HG02678 (cell line): Measurements from ENCODE around the gene NPHP3.
"Not testable (repeated sequence)": the region's sequence is repeated elsewhere in the genome, so short reads cannot be mapped to it uniquely, and the experiment has no call there.

Source experiments
- ATAC-seq: cut with Tn5 transposase; IDR thresholded peaks from one replicate; pipeline ENCODE4 v1.9.1; 2021; ENCODE audit warnings: mild to moderate bottlenecking, moderate library complexity; ENCODE audit not compliant: unreplicated experiment

NPHP3 gene, protein sequence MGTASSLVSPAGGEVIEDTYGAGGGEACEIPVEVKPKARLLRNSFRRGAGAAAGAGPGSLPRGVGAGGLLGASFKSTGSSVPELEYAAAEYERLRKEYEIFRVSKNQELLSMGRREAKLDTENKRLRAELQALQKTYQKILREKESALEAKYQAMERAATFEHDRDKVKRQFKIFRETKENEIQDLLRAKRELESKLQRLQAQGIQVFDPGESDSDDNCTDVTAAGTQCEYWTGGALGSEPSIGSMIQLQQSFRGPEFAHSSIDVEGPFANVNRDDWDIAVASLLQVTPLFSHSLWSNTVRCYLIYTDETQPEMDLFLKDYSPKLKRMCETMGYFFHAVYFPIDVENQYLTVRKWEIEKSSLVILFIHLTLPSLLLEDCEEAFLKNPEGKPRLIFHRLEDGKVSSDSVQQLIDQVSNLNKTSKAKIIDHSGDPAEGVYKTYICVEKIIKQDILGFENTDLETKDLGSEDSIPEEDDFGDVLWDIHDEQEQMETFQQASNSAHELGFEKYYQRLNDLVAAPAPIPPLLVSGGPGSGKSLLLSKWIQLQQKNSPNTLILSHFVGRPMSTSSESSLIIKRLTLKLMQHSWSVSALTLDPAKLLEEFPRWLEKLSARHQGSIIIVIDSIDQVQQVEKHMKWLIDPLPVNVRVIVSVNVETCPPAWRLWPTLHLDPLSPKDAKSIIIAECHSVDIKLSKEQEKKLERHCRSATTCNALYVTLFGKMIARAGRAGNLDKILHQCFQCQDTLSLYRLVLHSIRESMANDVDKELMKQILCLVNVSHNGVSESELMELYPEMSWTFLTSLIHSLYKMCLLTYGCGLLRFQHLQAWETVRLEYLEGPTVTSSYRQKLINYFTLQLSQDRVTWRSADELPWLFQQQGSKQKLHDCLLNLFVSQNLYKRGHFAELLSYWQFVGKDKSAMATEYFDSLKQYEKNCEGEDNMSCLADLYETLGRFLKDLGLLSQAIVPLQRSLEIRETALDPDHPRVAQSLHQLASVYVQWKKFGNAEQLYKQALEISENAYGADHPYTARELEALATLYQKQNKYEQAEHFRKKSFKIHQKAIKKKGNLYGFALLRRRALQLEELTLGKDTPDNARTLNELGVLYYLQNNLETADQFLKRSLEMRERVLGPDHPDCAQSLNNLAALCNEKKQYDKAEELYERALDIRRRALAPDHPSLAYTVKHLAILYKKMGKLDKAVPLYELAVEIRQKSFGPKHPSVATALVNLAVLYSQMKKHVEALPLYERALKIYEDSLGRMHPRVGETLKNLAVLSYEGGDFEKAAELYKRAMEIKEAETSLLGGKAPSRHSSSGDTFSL (N-terminal part only)

DNA sequence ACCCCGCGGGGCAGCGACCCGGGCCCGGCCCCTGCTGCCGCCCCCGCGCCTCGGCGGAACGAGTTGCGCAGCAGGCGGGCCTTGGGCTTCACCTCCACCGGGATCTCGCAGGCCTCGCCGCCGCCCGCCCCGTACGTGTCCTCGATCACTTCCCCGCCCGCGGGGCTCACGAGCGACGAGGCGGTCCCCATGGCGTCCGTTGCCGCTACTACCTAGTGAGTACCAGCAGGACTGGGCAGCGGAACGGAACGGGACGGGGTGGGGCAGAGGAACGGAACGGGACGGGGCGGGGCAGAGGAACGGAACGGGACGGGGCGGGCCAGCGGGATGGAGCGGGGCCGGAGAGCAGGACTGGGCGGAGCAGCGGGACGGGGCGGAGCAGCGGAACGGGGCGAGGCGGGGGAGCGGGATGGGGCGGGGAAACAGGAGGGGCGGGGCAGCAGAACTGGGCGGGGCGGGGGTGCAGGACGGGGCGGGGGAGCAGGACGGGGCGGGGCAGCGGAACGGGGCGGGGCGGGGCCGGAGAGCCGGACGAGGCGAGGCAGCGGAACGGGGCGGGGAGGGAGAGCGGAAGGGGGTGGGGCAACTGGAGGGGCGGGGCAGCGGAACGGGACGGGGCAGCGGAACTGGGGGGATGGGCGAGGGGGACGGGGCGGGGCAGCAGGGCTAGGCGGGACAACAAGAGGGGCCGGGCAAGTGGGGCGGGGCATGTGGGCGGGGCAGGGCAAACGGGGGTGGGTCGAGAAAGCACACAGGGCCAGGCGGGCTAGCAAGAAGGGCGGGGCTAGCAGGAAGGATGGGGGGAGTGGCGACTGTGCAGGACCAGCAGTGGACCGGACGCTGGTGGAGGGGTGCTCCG is at the start of gene NPHP3:
NPHP3 (minus strand) TSS at position 245 of the 859 bp plus-strand sequence; CDS start at position 191, 54 bp downstream.
- ATAC-seq, result peak; percentile 81

DNA sequence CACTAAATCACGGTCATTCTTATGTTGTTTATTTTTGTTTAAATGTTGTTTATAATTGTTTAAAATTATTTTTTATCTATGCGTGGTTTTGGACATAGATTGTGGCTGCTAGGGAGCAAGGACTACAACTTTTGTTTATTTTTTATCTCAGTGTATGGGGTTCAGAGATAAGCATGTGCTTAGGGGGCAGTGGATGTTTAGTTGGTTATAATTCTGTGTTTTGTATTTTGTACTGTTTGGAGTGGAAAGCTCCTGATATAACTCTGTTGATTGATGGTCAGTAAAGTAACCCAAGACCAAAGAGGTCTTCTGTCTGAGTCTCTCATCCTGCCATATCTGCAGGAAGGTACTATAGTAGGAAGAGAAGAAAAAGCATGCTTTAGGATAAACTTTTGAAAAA is 36.5 kb upstream of the NPHP3 start:
- no peak for ATAC-seq

DNA sequence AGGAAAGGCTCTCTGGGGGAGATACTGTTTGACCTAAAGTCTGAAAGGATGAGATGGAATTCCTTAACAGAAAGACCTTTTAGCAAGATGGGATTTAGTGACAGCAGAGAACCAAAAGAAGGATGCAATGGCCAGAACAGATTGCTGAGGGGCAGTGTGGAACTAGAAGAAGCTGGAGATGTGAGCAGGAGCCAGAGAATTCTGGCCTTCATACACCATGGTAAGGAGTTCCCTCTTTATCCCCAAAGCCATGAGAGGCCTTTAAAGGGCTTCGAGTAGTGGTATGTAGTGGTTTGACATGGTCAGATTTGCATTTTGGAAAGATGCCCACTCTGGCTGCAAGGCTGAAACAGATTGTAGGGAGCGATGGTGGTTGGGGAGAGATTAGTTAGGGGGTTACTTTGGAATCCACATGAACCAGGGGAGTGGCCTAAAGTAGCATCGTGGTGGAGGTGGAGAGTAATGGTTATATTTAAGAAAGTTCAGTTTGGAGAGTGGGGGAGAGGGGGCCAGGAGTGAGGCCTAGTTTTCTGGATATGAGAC is 34.0 kb upstream of the NPHP3 start:
- ATAC-seq, result no peak

DNA sequence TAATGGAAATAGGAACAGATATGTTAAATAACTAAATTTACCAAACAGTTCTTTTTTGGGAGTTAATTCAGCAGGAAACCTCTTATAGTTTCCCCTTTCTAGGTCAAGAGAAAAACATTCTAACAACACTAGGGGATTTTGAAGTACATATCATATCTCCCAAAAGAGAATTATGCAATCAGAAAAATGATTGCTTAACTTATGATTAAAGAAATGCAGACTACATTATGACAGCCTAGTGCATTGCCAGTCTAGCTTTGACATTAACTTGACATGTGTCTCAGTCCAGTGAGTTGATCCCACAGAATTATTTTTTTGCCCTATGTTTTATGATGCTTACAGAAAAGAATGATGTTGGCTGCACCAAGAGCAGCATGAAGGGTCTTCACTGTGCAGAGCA is 31.7 kb upstream of the NPHP3 start:
- no peak for ATAC-seq

DNA sequence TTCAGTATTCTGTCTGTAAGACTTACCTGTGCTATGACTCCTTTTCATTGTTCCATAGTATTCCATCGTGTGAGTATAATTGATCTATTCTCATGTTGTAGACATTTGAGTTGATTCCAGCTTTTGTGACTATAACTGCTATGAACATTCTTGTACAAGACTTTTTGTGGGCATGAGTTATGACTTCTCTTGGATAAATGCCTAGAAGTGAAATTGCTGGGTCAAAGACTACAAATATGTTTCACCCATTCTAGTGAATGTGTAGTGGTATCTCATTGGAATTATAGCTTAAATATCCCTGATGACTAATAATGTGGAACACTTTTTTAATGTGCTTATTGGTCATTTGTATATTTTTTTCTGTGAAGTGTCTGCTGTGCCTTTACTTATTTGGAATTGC is 27.6 kb upstream of the NPHP3 start:
- no peak for ATAC-seq

DNA sequence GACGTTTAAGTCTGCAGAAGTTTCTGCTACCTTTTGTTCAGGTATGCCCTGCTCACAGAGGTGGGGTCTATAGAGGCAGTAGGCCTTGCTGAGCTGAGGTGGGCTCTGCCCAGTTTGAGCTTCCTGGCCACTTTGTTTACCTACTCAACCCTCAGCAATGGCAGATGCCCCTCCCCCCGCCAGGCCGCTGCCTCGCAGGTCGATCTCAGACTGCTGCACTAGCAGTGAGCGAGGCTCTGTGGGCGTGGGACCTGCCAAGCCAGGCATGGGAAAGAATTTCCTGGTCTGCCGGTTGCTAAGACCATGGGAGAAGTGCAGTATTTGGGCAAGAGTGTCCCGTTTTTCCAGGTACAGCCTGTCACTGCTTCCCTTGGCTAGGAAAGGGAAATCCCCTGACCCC is 24.5 kb upstream of the NPHP3 start:
- ATAC-seq, result not testable (repeated sequence)

DNA sequence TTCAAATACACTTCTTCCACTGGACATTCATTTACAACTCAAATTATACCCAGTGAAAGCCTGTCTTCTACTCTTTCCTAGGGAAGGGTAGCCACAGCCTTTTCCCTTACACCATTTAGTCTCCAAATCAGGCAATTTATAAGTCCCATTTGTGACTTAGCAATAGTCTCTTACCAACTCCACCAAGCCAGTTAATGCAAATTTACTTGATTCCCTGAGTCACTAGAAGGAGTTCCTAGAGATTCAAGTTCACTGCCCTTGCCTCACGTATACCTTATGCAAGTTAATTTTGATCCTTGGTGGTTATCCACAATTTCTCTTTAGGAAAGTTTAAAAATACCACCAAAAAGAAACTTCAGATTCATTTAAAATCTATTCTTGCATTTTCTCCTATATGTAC is 16.1 kb upstream of the NPHP3 start:
- no peak for ATAC-seq

DNA sequence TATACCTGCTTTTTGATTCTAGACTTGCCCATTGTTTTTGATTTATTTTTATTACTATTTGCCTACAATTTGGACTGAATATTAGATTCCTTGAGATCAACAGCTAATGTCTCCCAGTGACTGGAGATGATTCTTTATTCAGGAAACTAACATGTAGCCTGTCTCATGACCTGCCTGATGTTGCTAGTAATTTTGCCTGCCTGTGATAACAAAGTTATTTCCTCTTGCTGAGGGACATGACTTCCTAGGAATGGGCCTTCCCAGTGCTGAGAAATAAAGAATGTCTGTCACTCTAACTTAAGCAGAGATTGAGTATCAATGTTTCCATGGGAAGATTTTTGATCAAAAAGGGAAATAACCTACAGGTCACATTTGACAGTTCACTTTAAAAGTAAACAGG is 13.4 kb upstream of the NPHP3 start:
- no peak for ATAC-seq

DNA sequence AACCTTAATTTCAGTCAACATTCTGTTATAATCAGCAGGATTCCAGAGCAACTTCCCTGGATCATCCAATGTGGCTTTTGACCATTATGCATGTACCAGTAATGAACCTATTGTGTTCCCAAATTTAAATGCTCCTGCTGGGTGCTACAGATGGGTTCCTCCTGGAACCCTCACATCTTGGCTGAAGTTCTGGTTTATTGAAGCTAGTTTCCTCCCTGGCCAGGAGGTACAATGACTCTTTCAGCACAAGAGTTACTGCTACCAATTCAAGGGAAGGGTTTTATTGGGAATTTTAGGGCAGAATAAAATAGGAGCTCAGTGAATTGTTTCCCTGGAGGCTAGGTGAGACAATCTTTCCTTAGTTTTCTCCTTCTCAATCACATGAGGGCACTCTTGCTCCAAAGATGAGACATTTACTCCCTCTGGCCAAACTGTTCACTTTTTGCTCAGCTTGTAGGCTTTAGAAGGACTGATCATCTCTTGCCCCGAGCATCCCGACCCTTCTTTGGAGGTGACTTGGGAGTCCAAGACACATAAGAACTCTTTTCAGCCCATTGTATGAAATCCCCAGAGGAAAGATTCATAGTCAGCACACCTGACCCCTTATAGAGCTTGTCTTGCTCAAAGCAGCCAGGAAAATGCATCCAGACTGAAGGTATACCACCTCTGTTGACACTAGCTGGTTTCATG is 8.8 kb upstream of the NPHP3 start:
- ATAC-seq, result no peak

DNA sequence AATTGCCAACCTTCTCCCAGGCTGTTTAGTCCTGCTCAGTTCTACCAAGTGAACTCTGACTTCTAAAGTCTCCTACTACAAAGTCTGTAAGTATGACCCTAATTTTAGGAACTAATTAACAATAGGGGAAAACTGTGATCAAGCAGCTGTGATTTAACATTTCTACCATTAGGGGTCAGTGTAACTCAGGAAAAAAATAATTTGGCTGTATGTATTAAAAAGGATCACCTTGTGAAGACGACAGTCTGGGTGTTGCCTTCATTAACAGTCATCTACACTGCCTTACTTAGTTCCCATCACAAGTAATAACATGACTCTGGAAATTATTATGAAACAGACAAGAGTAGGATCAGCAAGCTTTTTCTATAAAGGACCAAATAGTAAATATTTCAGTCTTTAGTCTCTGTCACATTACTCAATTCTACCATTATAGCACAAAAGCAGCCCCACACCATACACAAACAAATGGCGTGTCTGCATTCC is 4.2 kb upstream of the NPHP3 start:
- no peak for ATAC-seq

DNA sequence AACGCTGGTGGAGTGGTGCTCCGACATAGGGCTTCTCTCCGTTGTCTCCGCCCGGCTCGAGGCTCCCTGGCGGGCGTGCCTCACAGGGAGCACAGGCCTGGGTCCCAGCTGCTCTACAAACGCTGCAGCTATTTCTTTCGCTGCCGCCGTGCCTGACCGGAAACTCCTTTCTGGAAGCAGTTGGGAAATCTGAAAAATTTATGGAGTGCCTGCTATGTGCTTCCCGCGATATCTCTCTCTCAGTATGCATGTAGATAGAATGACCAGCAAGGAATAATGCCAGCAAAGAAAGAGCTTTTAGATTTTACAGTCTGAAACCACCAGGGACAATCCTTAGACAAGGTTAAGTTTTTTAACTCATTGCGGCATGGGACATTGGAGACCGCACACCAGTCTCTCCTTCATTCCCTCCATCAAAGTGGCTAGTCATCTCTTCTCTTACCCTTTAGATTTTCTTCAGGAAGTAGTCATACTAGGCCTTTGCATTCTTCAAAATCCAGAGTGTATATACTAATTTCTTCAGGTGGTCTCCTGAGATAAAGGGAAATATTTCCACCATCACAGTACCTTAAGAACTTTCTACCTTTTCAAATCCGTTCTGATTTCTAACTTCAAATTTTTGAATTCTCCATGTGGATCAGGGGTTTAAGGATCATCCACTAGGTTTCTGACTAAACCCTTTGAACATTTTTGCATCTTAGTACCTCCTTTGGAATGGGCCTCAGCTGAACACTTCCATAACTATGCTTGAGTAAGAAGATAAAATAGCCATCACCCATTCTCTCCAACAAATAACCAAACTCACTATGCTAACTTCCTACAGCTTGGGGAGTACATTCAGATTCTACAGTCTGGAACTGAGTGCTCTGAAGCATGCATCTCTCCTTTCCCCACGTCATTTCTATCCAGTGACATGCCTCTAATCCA is 1.1 kb upstream of the NPHP3 start:
- ATAC-seq, result no peak

DNA sequence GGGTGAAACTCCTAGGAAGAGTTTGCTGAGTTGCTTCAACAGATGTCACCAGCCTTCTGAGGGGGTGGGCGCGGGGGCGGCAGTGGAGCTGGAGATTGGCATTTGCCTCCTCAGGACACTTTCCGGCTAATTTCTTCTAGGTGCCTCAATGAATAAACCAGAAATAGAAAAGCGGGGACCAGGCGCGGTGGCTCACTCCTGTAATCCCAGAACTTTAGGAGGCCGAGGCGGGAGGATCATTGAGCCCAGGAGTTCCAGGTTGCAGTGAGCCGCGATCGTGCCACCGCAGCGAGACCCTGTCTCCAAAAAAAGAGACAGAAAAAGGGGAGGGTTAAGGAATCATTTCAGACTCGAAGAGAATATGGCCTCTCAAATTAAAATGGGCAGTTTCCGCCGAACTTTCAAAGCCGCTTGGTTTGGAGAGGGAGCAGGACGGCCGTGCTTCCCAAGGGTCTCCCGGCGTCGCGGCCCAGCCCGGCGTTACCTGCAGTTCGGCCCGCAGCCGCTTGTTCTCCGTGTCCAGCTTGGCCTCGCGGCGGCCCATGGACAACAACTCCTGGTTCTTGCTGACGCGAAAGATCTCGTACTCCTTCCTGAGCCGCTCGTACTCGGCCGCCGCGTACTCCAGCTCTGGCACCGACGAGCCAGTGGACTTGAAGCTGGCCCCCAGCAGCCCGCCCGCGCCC is 587 bp downstream of the NPHP3 start:
- ATAC-seq, result peak; percentile 13

DNA sequence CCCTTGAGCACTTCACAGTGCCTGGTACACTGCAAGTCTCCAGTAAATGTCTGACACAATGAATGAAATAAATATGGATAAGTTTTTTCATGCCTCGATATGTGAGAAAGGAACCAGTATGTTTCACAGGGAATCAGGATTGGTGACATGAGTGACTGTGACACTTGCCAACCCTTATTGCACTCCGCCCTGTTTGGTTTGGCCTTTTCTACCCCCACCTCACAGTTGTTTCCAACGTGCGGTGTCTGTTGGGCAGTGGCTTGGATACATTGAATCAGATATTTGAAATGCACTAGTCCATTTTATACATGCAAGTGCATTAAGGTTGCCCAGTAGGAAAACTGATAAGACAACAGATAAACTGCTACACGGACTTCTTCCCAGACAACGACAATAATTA is 2.0 kb downstream of the NPHP3 start:
- no peak for ATAC-seq

DNA sequence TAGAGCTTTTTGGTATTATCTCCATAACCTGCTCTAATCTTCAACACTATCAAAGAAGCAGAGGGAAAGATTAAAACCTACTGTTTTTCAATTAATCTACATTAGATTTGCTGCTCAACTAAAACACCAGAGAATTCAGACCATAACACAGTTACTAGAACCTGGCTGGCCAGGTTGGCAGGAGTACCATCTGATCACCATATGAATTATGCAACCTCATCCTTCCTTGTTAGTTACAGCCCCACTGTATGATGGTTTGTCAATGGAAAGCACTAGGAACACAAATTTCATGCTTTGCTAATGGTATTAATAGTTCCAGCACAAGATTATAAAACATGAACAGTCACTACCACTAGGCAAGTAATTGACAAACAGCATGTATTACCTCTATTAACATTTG is 5.8 kb downstream of the NPHP3 start:
- no peak for ATAC-seq

DNA sequence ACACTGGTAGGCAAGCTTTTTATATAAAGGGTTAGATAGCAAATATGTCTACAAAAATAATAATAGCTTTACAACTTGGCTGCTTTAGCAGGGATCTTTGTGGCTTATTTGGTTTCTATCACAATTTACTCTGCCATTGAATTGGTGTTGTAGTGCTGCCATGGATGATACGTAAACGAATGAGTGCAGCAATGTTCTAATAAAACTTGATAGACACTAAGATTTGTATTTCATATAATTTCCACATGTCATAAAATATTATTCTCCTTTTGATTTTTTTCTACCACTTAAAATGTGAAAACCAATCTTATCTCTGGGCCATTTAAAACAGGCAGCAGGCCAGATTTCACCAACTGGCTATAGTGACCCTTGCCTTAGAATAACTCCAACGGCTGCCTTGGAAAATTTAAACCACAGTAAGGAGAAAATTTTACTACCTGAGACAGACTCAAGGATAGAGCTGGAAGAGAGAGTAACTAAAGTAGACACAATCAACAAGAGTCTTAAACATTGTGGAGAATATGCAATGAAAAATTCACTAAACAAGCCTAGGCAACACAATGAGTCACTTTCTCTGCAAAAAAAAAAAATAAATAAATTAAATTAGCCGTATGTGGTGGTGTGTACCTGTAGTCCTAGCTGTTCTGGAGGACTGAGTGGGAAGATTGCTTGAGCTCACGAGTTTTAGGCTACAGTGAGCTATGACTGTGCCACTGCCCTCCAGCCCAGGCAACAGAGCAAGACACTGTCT is 8.1 kb downstream of the NPHP3 start:
- ATAC-seq, result no peak

DNA sequence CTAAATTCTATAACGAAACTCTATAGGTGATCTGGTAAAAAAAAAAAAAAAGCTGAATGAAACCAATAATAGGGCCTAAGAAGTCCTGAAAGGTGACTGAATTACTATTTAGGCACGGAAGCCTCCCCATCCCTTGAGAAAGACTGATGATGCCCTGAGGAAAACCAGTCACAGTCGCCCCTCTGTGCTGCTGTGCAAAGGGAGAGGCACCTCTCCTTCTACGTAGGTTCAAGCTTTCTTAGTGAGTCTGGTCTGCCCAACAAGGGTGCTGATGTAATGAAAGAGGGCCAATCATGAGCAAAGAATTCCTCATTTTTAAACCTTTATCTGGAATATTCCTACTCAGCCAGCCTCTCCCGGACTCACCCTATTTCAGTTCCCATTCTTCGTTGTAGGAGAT is 11.9 kb downstream of the NPHP3 start:
- no peak for ATAC-seq

DNA sequence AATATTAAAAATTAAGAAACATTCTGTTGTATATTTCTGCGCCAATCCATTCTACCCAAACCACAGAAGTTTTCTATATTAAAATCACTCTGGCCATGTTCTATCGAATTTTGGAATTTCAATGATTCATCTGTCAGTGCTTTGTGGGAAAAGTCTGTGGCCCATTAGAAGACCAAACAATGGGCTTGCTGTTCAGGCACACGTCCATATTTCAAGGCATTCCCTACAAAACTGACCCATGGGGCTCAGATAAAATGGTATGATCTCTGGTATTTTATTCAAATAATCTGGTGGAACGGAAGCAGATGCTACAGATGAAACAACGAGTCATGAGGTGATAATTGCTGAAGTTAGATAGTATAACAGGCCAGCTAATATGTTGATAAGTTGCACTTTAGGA is 12.4 kb downstream of the NPHP3 start:
- no peak for ATAC-seq
